GM12872 (cell line): Measurements from ENCODE around the gene ESYT1.
A peak's percentile ranks its signal among the peaks of the same experiment; 100 is the strongest.

Experiments used
- CTCF ChIP-seq: IDR thresholded peaks from 3 replicates; pipeline ENCODE4 v1.5.1; 2011; ENCODE audit warnings: low read depth, mild to moderate bottlenecking, low read length, moderate library complexity; ENCODE audit not compliant: insufficient read depth

The ESYT1 gene

DNA sequence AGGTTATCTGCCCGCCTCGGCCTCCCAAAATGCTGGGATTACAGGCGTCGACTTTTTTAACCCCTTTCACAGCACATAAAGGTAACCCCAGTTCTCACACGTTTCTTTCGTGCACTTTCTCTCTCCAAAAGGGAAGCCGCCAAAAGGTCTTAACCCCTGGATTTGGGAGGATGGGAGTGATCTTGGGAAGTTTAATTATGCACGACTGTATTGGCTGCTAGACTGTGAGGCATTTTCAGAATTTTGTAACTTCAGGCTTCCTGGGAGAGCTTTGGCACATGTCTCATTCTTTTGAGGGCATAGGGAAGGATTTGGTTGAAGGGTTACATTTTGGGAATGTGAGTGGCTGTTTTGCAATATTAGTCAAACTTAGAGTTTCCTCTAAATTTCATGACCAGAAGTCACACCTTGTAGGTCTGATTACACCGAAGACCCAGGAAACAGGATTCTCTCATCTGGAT is 62.7 kb downstream of the ESYT1 start:
- no peak for TF ChIP-seq CTCF

- no peak for TF ChIP-seq CTCF
Observed at GRCh38 chr12:56192582-56192981, 64.5 kb downstream of the ESYT1 start.

DNA sequence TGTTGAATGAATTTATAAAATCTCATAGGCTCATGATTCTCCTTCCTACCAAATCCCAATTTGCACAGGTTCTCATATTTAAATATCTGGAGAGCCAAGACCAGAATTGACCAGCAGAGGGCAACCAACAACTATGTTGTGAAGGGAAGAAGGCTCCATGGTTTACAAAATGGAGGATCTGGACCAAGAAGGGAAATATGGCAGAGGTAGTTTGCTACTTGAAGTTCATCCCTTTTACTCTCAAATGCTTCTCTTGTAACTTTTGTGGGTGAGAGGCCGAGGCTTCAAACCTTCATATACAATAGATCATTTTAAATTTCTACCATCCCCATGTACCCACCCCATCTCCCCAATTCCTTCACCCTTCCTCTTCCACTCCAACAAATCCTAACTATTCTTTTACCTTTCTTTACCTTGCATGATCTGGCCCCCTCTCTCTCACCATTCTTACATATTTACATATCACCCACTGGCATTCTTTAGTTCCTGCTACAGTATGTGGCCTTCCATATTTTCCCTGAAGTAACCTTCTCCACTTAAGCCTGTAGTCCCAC is 65.0 kb downstream of the ESYT1 start:
- TF ChIP-seq CTCF, result peak; percentile 77
